BJ (cell line): ENCODE data around the gene COPZ2. TPM values are rescaled to one million over a fixed set of nuclear protein-coding genes. Genes with fewer than 3 reads are reported as not detected.

ENCODE experiments used
- CTCF ChIA-PET: fragments of 350-600 bp; formaldehyde crosslinking; extraction: SDS; loops from one replicate; lab custom pipeline; 2021; ENCODE audit warnings: antibody characterized with exemption, inconsistent platforms; lab: Yijun Ruan, JAX
- POLR2A ChIA-PET: fragments of 300-600 bp; sonication (Branson Sonifier 250); formaldehyde crosslinking; extraction: SDS; loops from one replicate; lab custom pipeline; 2021; ENCODE audit warnings: antibody characterized with exemption; lab: Charles Lee
- DNase-seq: peaks from one replicate; pipeline ENCODE4 v3.0.0-alpha.2; 2011; ENCODE audit warnings: low read depth
- H3K27me3 ChIP-seq: 2 replicates; pipeline ENCODE4 v1.6.0; 2011; ENCODE audit warnings: low read length; ENCODE audit not compliant: control insufficient read depth, insufficient read depth
- H3K36me3 ChIP-seq: 2 replicates; pipeline ENCODE4 v1.5.1; 2011; ENCODE audit warnings: low read length; ENCODE audit not compliant: control insufficient read depth, insufficient read depth
- H3K4me3 ChIP-seq: 2 replicates; pipeline ENCODE4 v1.5.1; 2011; ENCODE audit warnings: low read depth, mild to moderate bottlenecking, control low read depth, low read length
- CTCF ChIP-seq: IDR thresholded peaks from 2 replicates; pipeline ENCODE4 v1.5.1; 2011; ENCODE audit warnings: low read depth, mild to moderate bottlenecking, control low read depth, inconsistent platforms, low read length, moderate library complexity; ENCODE audit not compliant: insufficient read depth
- polyA plus RNA-seq: library from polyadenylated mRNA; depleted of rRNA; stranded (reverse); fragments of >200 nt; gene quantifications from 2 replicates; pipeline ENCODE4 v1.2.3, GENCODE V29; 2011

COPZ2 gene
- polyA plus RNA-seq, 1 experiment, result 132 TPM

- no peaks in the 10 kb centered on the region for H3K27me3 ChIP-seq
- ChIA-PET POLR2A (interaction anchor here (1.1 to 1.4 kb wide), 2 partner anchors 50 to 82 kb away, joined by 3 to 4 read pairs; no protein-coding TSS in a partner anchor), CTCF (interaction anchor here (0.7 to 7.9 kb wide), 41 partner anchors 11 to 592 kb away, joined by 3 to 200 read pairs (median 6); partner anchors contain the start of genes CBX1, CDK5RAP3, COPZ2 and NFE2L1)
- no peaks in the 10 kb centered on the region for H3K36me3 ChIP-seq
- H3K4me3 ChIP-seq, result peak overlapping the region; percentile 42
- TF ChIP-seq CTCF, result no peak
- no peak for DNase-seq
Observed at GRCh38 chr17:48025904-48026501, 11.6 kb downstream of the COPZ2 start.

- peak; percentile 84 for DNase-seq
- Histone ChIP-seq H3K36me3 (no peaks in the 10 kb centered on the region), H3K27me3 (no peaks in the 10 kb centered on the region), H3K4me3 (peak overlapping the region; percentile 42)
- TF ChIP-seq CTCF, result peak; percentile 90
- CTCF ChIA-PET, result interaction anchor here (0.5 to 7.9 kb wide), 32 partner anchors 11 to 593 kb away, joined by 3 to 200 read pairs (median 7); partner anchors contain the start of genes CBX1, CDK5RAP3, COPZ2 and NFE2L1
- POLR2A ChIA-PET, result interaction anchor here (0.7 to 1.4 kb wide), 4 partner anchors 23 to 336 kb away, joined by 3 to 4 read pairs (median 3); partner anchors contain the start of gene NFE2L1
Observed at GRCh38 chr17:48025040-48025903, 12.3 kb downstream of the COPZ2 start.

- no peak for TF ChIP-seq CTCF
- Histone ChIP-seq H3K4me3 (peak overlapping the region; percentile 38), H3K27me3 (no peaks in the 10 kb centered on the region), H3K36me3 (no peaks in the 10 kb centered on the region)
- no peak for DNase-seq
- ChIA-PET POLR2A (interaction anchor here (0.9 to 1.4 kb wide), 2 partner anchors 24 to 52 kb away, joined by 3 read pairs; partner anchors contain the start of gene NFE2L1), CTCF (interaction anchor here (0.9 to 7.9 kb wide), 24 partner anchors 12 to 108 kb away, joined by 3 to 200 read pairs (median 10); partner anchors contain the start of genes CBX1, CDK5RAP3, COPZ2 and NFE2L1)
Observed at GRCh38 chr17:48024149-48025039, 13.2 kb downstream of the COPZ2 start.

- Histone ChIP-seq H3K27me3 (no peaks in the 10 kb centered on the region), H3K4me3 (peak overlapping the region; percentile 38), H3K36me3 (no peaks in the 10 kb centered on the region)
- CTCF ChIA-PET, result interaction anchor here (0.9 to 1.0 kb wide), 2 partner anchors 45 to 50 kb away, joined by 3 to 6 read pairs; no protein-coding TSS in a partner anchor
- TF ChIP-seq CTCF, result peak; percentile 40
- DNase-seq, result no peak
- POLR2A ChIA-PET, result no interaction called here
Observed at GRCh38 chr17:48023400-48024148, 14.0 kb downstream of the COPZ2 start.
